Midbrain (tissue), 1 donor: ENCODE results near the gene MAPRE2.

ENCODE experiments used
- DNase-seq: peaks from one replicate; lab custom pipeline; 2025; lab: John Stamatoyannopoulos, UW

Gene MAPRE2

GRCh38 chr18:35038029-35038428 lies 3.2 kb upstream of the MAPRE2 start:
- DNase-seq = no peak

GRCh38 chr18:35038881-35039491 lies 2.2 kb upstream of the MAPRE2 start:
- no peak for DNase-seq

- DNase-seq = no peak
These were observed 600 bp upstream of the MAPRE2 start for GRCh38 chr18:35040638-35040987.

GRCh38 chr18:35041815-35042387 lies 688 bp downstream of the MAPRE2 start:
- DNase-seq = peak; percentile 53

- no peak for DNase-seq
These were observed 1.3 kb downstream of the MAPRE2 start for GRCh38 chr18:35042389-35043071.

- no peak for DNase-seq
These were observed 2.0 kb downstream of the MAPRE2 start for GRCh38 chr18:35043207-35043606.

- no peak for DNase-seq
These were observed 3.9 kb downstream of the MAPRE2 start for GRCh38 chr18:35045121-35045520.

- no peak for DNase-seq
These were observed 4.6 kb downstream of the MAPRE2 start for GRCh38 chr18:35045806-35046205.

GRCh38 chr18:35047697-35048292 lies 6.6 kb downstream of the MAPRE2 start:
- no peak for DNase-seq

GRCh38 chr18:35049111-35050027 lies 8.2 kb downstream of the MAPRE2 start:
- DNase-seq = peak; percentile 19

- DNase-seq = no peak
These were observed 8.9 kb downstream of the MAPRE2 start for GRCh38 chr18:35050028-35050546.

- peak; percentile 42 for DNase-seq
These were observed 9.5 kb downstream of the MAPRE2 start for GRCh38 chr18:35050705-35051195.

- no peak for DNase-seq
These were observed 10.6 kb downstream of the MAPRE2 start for GRCh38 chr18:35051641-35052377.

- DNase-seq = no peak
These were observed 13.2 kb downstream of the MAPRE2 start for GRCh38 chr18:35054401-35054800.

GRCh38 chr18:35055105-35055504 lies 13.9 kb downstream of the MAPRE2 start:
- no peak for DNase-seq

- DNase-seq = no peak
These were observed 14.5 kb downstream of the MAPRE2 start for GRCh38 chr18:35055726-35056125.

GRCh38 chr18:35059280-35059927 lies 18.2 kb downstream of the MAPRE2 start:
- DNase-seq = no peak

- no peak for DNase-seq
These were observed 19.1 kb downstream of the MAPRE2 start for GRCh38 chr18:35060122-35060815.

GRCh38 chr18:35061336-35061735 lies 20.1 kb downstream of the MAPRE2 start:
- DNase-seq = no peak

- DNase-seq = no peak
These were observed 20.6 kb downstream of the MAPRE2 start for GRCh38 chr18:35061804-35062203.
